Testis (tissue), 3 donors: ENCODE measurements around the gene SCRN1. TPM values are rescaled to one million over a fixed set of nuclear protein-coding genes. Genes with fewer than 3 reads are reported as not detected.

Experiments
- DNase-seq: peaks from one replicate; pipeline ENCODE4 v3.0.0-alpha.2; 2019
- H3K27ac ChIP-seq, 2 donors: fragments of 200-600 bp; sonication (generic); one replicate each; pipeline ENCODE4 v1.5.1; 2019
- H3K27me3 ChIP-seq: fragments of 200-600 bp; sonication (generic); one replicate; pipeline ENCODE4 v1.5.1; 2019
- H3K36me3 ChIP-seq: fragments of 200-600 bp; sonication (generic); one replicate; pipeline ENCODE4 v1.5.1; 2017; ENCODE audit warnings: low read depth; ENCODE audit errors: missing control alignments
- H3K4me1 ChIP-seq: fragments of 200-600 bp; sonication (generic); one replicate; pipeline ENCODE4 v1.5.1; 2019
- H3K4me3 ChIP-seq, 2 donors: fragments of 200-600 bp; sonication (generic); one replicate each; pipeline ENCODE4 v1.5.1; 2017 to 2019
- H3K9me3 ChIP-seq: fragments of 200-600 bp; sonication (generic); one replicate; pipeline ENCODE4 v1.5.1; 2017
- CTCF ChIP-seq, 3 experiments: fragments of 450-650 bp in 2 of 3; fragments of 200-600 bp in 1 of 3; sonication (generic) in 1 of 3; IDR thresholded peaks; one replicate each; pipeline ENCODE4 v1.5.1; 2016 to 2019; ENCODE audit warnings: antibody characterized with exemption in 3 of 3, mild to moderate bottlenecking in 2 of 3, moderate library complexity in 1 of 3
- POLR2A ChIP-seq: fragments of 450-650 bp; IDR thresholded peaks from one replicate; pipeline ENCODE4 v1.6.1; 2017; ENCODE audit warnings: antibody characterized with exemption, mild to moderate bottlenecking, moderate library complexity
- WGBS, 2 donors: methylation state at CpG; one replicate each; pipeline ENCODE4 v1.1.5; 2018; 5-methylcytosine and 5-hydroxymethylcytosine counted together
- intact Hi-C: fragments of 100-400 bp; cut with DNase I; formaldehyde crosslinking; loops from one replicate; pipeline ENCODE4 v1.15.1; 2023; ENCODE audit warnings: low total_unique reads
- polyA plus RNA-seq: library from polyadenylated mRNA; stranded (reverse); fragments of 350-450 nt; fragmentation: Illumina TruSeq; extraction: RNeasy Lipid Tissue Mini Kit (QIAGEN cat#74804); gene quantifications from one replicate; pipeline ENCODE4 v1.2.3, GENCODE V29; 2014; ENCODE audit warnings: low read depth, low replicate concordance; ENCODE audit not compliant: insufficient read depth
- total RNA-seq, 2 donors: library from RNA; depleted of rRNA; stranded (reverse); fragments of >200 nt; gene quantifications; one replicate each; pipeline ENCODE4 v1.2.3, GENCODE V29; 2016

Gene SCRN1
- total and polyA plus RNA-seq, 3 donors from 2014 or later = 56.8 to 107 (median 78.0) TPM

GRCh38 chr7:30012757-30013156, 23.2 kb upstream of the SCRN1 start:
- Histone ChIP-seq H3K27ac (no peak overlapping the region), H3K36me3 (no peaks in the 10 kb centered on the region), H3K4me1 (no peaks in the 10 kb centered on the region), H3K27me3 (no peaks in the 10 kb centered on the region), H3K4me3 (no peak overlapping the region), H3K9me3 (no peaks in the 10 kb centered on the region)
- TF ChIP-seq CTCF (IDR thresholded peaks at IDR 0.05) (no peak), POLR2A (no peak)
- no peak for DNase-seq
- intact Hi-C loops = no loop called here
- WGBS, 2 donors = 86 to 88% methylated on average over 3 of the region's 3 CpGs

GRCh38 chr7:30010021-30010420, 20.4 kb upstream of the SCRN1 start:
- Histone ChIP-seq H3K4me3 (no peak overlapping the region), H3K27ac (no peak overlapping the region), H3K36me3 (no peaks in the 10 kb centered on the region), H3K27me3 (no peaks in the 10 kb centered on the region), H3K4me1 (no peaks in the 10 kb centered on the region), H3K9me3 (no peaks in the 10 kb centered on the region)
- intact Hi-C loops = no loop called here
- no peak for DNase-seq
- WGBS, 2 donors = 80 to 81% methylated on average over 6 of the region's 6 CpGs
- no peak for TF ChIP-seq CTCF (IDR thresholded peaks at IDR 0.05)
- no peak for TF ChIP-seq POLR2A

- WGBS, 2 donors = 53 to 54% methylated on average over 3 of the region's 3 CpGs
- Histone ChIP-seq H3K36me3 (no peaks in the 10 kb centered on the region), H3K27ac (no peak overlapping the region), H3K27me3 (no peaks in the 10 kb centered on the region), H3K9me3 (no peaks in the 10 kb centered on the region), H3K4me3 (no peak overlapping the region), H3K4me1 (no peaks in the 10 kb centered on the region)
- intact Hi-C loops = no loop called here
- no peak for TF ChIP-seq POLR2A
- TF ChIP-seq CTCF (IDR thresholded peaks at IDR 0.05) = no peak
- DNase-seq = no peak
Measured at GRCh38 chr7:30005464-30005863, 15.9 kb upstream of the SCRN1 start.

GRCh38 chr7:30003098-30003497, 13.5 kb upstream of the SCRN1 start:
- TF ChIP-seq POLR2A (no peak), CTCF (IDR thresholded peaks at IDR 0.05) (no peak)
- intact Hi-C loops = no loop called here

GRCh38 chr7:30001998-30002397, 12.4 kb upstream of the SCRN1 start:
- H3K4me3 ChIP-seq = no peak overlapping the region
- no peaks in the 10 kb centered on the region for H3K36me3 ChIP-seq
- WGBS, 2 donors = 88 to 95% methylated on average over 2 of the region's 2 CpGs
- no peak for DNase-seq
- no peak for TF ChIP-seq POLR2A
- no peak for TF ChIP-seq CTCF (IDR thresholded peaks at IDR 0.05)
- no peaks in the 10 kb centered on the region for H3K9me3 ChIP-seq
- no peak overlapping the region for H3K27ac ChIP-seq
- no peaks in the 10 kb centered on the region for H3K4me1 ChIP-seq
- intact Hi-C loops = no loop called here
- no peaks in the 10 kb centered on the region for H3K27me3 ChIP-seq

More at GRCh38 chr7:30003098-30003497, 13.5 kb upstream of the SCRN1 start:
- Histone ChIP-seq H3K9me3 (no peaks in the 10 kb centered on the region), H3K4me1 (no peaks in the 10 kb centered on the region), H3K36me3 (no peaks in the 10 kb centered on the region), H3K27ac (no peak overlapping the region), H3K4me3 (no peak overlapping the region), H3K27me3 (no peaks in the 10 kb centered on the region)
- WGBS, 2 donors = 87 to 88% methylated on average over 6 of the region's 6 CpGs
- no peak for DNase-seq
